Loucy (cell line): ENCODE data around the gene SF3B3.

Experiments used
- H2AFZ ChIP-seq: fragments of 200-600 bp; sonication (generic); 2 replicates; pipeline ENCODE4 v1.6.0; 2016; ENCODE audit warnings: antibody characterized with exemption, mild to moderate bottlenecking, low read length, moderate library complexity
- H3F3A ChIP-seq: fragments of 200-600 bp; 2 replicates; pipeline ENCODE4 v1.6.0; 2016; ENCODE audit warnings: antibody characterized with exemption, low read depth, mild to moderate bottlenecking
- H3K27me3 ChIP-seq: fragments of 200-600 bp; sonication (generic); 2 replicates; pipeline ENCODE4 v1.6.1; 2014; ENCODE audit warnings: low read length, mild to moderate bottlenecking; ENCODE audit not compliant: insufficient read depth, poor library complexity, severe bottlenecking
- H3K36me3 ChIP-seq: fragments of 200-600 bp; sonication (generic); 2 replicates; pipeline ENCODE4 v1.6.1; 2016; ENCODE audit warnings: low read length; ENCODE audit not compliant: insufficient read depth
- H3K4me1 ChIP-seq: fragments of 200-600 bp; sonication (generic); 2 replicates; pipeline ENCODE4 v1.5.1; 2014; ENCODE audit warnings: low read length, mild to moderate bottlenecking; ENCODE audit not compliant: insufficient read depth, poor library complexity, severe bottlenecking
- H3K4me2 ChIP-seq: fragments of 200-600 bp; sonication (generic); 2 replicates; pipeline ENCODE4 v1.6.0; 2014; ENCODE audit warnings: antibody characterized with exemption, low read length, low read depth, mild to moderate bottlenecking; ENCODE audit not compliant: poor library complexity, severe bottlenecking
- H3K4me3 ChIP-seq: fragments of 200-600 bp; sonication (generic); 2 replicates; pipeline ENCODE4 v1.5.1; 2014; ENCODE audit warnings: low read length, mild to moderate bottlenecking, mixed read lengths; ENCODE audit not compliant: poor library complexity, severe bottlenecking
- H3K79me2 ChIP-seq: fragments of 200-600 bp; sonication (generic); 2 replicates; pipeline ENCODE4 v1.6.1; 2014; ENCODE audit warnings: low read length; ENCODE audit not compliant: insufficient read depth
- H3K9ac ChIP-seq: fragments of 200-600 bp; sonication (generic); 2 replicates; pipeline ENCODE4 v1.6.0; 2014; ENCODE audit warnings: mild to moderate bottlenecking, low read depth, low read length, moderate library complexity; ENCODE audit not compliant: poor library complexity, severe bottlenecking
- H3K9me2 ChIP-seq: fragments of 200-600 bp; sonication (generic); replicated peaks from 2 replicates; pipeline ENCODE4 v1.6.1; 2016; ENCODE audit warnings: low read depth, low read length, mixed read lengths
- H3K9me3 ChIP-seq: fragments of 200-600 bp; sonication (generic); 2 replicates; pipeline ENCODE4 v1.6.1; 2014; ENCODE audit warnings: mild to moderate bottlenecking, antibody characterized with exemption, low read length, low read depth; ENCODE audit not compliant: insufficient read depth
- H4K20me1 ChIP-seq: fragments of 200-600 bp; sonication (generic); 2 replicates; pipeline ENCODE4 v1.6.0; 2014; ENCODE audit warnings: antibody characterized with exemption, low read length, mild to moderate bottlenecking; ENCODE audit not compliant: insufficient read depth, poor library complexity, severe bottlenecking
- EZH2phosphoT487 ChIP-seq: fragments of 200-600 bp; IDR thresholded peaks from 2 replicates; pipeline ENCODE4 v1.6.1; 2018; ENCODE audit warnings: antibody characterized with exemption, mild to moderate bottlenecking, moderate library complexity, borderline replicate concordance
- TF ChIP-seq, protein P1 (sequence below): fragments of 200-600 bp; sonication (generic); conservative IDR thresholded peaks from 2 replicates; pipeline ENCODE4 v1.5.1; 2014; ENCODE audit warnings: mild to moderate bottlenecking, antibody characterized with exemption, low read length

The SF3B3 gene

DNA sequence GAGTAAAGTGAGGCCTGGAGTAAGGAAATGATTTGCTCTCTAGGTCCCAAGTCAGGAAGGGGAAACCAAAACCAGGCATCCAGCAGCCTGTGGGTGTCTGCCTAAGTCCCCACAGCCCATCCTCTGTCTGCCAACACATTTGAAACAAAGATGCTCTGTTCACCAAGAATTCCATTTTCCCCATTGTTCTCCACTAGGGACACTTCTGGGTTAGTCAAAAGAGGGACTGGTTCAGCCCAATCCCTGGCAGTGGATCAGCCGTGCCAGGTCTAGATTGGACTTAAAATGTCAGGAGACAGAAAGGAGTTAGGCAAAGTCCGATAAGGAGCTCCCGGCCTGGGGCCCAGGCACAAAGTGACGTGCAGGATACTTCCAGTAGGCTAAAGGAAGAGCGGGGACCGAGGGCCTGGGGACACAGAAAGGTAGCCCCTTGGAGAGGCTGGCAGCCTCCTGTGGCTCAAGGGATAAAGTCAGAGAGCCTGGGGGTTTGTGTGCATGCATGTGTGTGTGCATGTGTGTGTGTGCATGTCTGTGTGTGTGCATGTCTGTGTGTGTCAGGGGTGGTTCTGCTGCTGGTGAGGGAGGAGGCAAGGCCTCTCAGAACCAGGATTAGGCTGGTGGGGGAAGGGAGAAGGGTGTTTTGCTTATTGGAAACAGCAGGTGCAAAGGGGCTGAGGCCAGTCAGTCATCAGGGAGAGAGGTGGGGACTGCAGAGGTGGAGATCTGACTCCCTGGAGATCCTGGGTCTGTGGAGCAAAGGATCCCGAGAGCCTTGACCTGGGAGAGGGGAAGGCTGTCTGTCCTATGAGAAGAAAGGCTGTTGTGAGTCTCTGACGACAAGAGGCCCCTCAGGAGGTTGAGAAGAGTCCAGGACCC lies 81.0 kb downstream of the SF3B3 start:
- Histone ChIP-seq H3K9me2 (no peaks in the 10 kb centered on the region), H3K36me3 (no peaks in the 10 kb centered on the region), H3K79me2 (no peaks in the 10 kb centered on the region), H3F3A (no peaks in the 10 kb centered on the region), H3K9me3 (no peaks in the 10 kb centered on the region), H3K4me1 (no peaks in the 10 kb centered on the region), H3K9ac (no peak overlapping the region), H3K4me3 (no peak overlapping the region), H2AFZ (no peak overlapping the region), H3K4me2 (no peak overlapping the region), H3K27me3 (no peaks in the 10 kb centered on the region), H4K20me1 (no peaks in the 10 kb centered on the region)
- no peak for TF ChIP-seq EZH2phosphoT487
- TF ChIP-seq, protein P1, sequence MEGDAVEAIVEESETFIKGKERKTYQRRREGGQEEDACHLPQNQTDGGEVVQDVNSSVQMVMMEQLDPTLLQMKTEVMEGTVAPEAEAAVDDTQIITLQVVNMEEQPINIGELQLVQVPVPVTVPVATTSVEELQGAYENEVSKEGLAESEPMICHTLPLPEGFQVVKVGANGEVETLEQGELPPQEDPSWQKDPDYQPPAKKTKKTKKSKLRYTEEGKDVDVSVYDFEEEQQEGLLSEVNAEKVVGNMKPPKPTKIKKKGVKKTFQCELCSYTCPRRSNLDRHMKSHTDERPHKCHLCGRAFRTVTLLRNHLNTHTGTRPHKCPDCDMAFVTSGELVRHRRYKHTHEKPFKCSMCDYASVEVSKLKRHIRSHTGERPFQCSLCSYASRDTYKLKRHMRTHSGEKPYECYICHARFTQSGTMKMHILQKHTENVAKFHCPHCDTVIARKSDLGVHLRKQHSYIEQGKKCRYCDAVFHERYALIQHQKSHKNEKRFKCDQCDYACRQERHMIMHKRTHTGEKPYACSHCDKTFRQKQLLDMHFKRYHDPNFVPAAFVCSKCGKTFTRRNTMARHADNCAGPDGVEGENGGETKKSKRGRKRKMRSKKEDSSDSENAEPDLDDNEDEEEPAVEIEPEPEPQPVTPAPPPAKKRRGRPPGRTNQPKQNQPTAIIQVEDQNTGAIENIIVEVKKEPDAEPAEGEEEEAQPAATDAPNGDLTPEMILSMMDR: no peak

DNA sequence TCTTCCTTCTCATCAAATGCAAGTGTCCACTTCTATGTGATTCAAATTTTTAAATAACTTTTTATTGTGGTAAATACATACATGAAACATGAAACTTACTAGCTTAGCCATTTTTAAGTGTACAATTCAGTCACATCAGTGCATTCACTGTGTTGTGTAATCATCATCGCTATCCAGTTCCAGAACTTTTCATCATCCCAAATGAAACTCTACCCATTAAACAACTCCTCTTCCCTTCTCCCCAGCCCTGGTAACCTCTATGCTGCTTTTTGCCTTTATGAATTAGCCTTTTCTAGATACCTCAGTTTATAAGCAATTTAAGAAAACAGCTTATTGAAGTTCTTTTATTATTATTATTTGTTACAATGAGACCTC lies 81.7 kb downstream of the SF3B3 start:
- Histone ChIP-seq H3K9ac (no peak overlapping the region), H3K27me3 (no peaks in the 10 kb centered on the region), H3K4me3 (no peak overlapping the region), H3K4me1 (no peaks in the 10 kb centered on the region), H3K4me2 (no peak overlapping the region), H3K9me2 (no peaks in the 10 kb centered on the region), H3F3A (no peaks in the 10 kb centered on the region), H2AFZ (no peak overlapping the region), H4K20me1 (no peaks in the 10 kb centered on the region), H3K36me3 (no peaks in the 10 kb centered on the region), H3K79me2 (no peaks in the 10 kb centered on the region), H3K9me3 (no peaks in the 10 kb centered on the region)
- TF ChIP-seq, protein P1: no peak
- TF ChIP-seq EZH2phosphoT487: no peak

DNA sequence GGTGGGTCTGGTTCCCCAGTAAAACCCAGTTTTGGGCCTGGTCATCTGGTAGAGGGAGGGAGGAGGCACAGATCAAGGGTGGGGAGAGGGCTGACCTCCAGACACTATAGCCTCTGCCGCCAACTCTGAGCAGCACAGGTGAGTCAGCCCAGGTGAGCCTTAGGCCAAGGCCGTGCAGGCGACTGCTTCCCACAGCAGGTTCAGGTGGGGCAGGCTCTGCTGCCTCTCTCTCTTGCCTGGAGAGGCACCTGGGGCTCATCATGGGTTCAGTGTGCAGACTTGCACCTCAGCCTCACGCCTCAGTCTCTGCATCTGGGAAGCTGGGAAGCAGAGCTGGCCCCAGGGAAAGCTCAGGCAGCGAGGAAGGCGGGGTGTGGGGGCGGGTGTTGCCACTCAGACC lies 84.9 kb downstream of the SF3B3 start:
- no peaks in the 10 kb centered on the region for H3K79me2 ChIP-seq
- no peak overlapping the region for H3K4me2 ChIP-seq
- H3K9me2 ChIP-seq: no peaks in the 10 kb centered on the region
- H3F3A ChIP-seq: no peaks in the 10 kb centered on the region
- no peak overlapping the region for H2AFZ ChIP-seq
- H3K9ac ChIP-seq: no peak overlapping the region
- no peaks in the 10 kb centered on the region for H3K4me1 ChIP-seq
- no peak overlapping the region for H3K4me3 ChIP-seq
- H3K9me3 ChIP-seq: no peaks in the 10 kb centered on the region
- no peaks in the 10 kb centered on the region for H4K20me1 ChIP-seq
- no peaks in the 10 kb centered on the region for H3K36me3 ChIP-seq
- TF ChIP-seq EZH2phosphoT487: no peak
- TF ChIP-seq, protein P1: no peak
- H3K27me3 ChIP-seq: no peaks in the 10 kb centered on the region
